VCaP (cell line): Measurements from ENCODE around the gene CCDC14.

Experiments used
- H3K27ac ChIP-seq: fragments of 450-650 bp; 2 replicates; pipeline ENCODE4 v1.5.1; 2017
- TF ChIP-seq, protein P1 (sequence below): fragments of 450-650 bp; conservative IDR thresholded peaks from 2 replicates; pipeline ENCODE4 v1.5.1; 2017; ENCODE audit warnings: mild to moderate bottlenecking, moderate library complexity

Gene CCDC14

DNA sequence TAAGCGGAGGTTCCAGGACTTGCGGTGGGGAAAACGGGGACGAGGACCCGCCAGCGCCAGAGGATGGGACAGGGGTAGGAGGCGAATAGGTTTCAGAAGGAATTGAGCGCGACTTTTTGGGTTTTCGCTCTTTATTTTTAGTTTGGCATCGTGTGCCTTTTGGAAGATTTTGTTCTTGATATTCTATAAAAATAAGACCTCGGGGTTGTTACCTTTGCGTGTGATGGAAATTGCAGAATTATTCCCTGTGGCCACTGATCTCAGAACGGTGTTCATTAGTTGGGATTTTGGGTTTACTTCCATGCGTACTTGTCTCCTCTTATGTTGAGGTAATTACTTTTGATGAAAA is 453 bp upstream of the CCDC14 start:
- peak overlapping the region; percentile 85 for H3K27ac ChIP-seq
- TF ChIP-seq, protein P1, sequence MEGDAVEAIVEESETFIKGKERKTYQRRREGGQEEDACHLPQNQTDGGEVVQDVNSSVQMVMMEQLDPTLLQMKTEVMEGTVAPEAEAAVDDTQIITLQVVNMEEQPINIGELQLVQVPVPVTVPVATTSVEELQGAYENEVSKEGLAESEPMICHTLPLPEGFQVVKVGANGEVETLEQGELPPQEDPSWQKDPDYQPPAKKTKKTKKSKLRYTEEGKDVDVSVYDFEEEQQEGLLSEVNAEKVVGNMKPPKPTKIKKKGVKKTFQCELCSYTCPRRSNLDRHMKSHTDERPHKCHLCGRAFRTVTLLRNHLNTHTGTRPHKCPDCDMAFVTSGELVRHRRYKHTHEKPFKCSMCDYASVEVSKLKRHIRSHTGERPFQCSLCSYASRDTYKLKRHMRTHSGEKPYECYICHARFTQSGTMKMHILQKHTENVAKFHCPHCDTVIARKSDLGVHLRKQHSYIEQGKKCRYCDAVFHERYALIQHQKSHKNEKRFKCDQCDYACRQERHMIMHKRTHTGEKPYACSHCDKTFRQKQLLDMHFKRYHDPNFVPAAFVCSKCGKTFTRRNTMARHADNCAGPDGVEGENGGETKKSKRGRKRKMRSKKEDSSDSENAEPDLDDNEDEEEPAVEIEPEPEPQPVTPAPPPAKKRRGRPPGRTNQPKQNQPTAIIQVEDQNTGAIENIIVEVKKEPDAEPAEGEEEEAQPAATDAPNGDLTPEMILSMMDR, result no peak

DNA sequence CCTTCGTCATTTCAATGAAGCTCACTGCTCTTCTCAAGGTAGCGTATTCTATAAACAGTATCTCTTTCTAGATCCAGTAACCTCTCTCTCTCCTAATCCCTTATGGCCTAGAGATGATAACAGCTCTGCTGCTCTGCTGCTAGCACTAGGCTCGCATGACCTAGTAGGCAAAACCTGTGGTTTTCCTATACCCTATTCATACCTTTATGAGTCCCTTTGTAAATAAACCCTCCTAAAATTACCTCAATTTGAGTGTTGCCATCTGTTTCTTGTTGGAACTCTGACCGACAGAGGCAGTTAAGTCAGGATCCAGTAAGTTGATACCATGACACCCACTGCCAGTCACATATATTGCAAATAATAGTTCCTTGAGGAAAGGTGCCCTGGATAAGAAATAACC is 7.3 kb downstream of the CCDC14 start:
- H3K27ac ChIP-seq, result peak overlapping the region; percentile 38
- TF ChIP-seq, protein P1, result no peak

DNA sequence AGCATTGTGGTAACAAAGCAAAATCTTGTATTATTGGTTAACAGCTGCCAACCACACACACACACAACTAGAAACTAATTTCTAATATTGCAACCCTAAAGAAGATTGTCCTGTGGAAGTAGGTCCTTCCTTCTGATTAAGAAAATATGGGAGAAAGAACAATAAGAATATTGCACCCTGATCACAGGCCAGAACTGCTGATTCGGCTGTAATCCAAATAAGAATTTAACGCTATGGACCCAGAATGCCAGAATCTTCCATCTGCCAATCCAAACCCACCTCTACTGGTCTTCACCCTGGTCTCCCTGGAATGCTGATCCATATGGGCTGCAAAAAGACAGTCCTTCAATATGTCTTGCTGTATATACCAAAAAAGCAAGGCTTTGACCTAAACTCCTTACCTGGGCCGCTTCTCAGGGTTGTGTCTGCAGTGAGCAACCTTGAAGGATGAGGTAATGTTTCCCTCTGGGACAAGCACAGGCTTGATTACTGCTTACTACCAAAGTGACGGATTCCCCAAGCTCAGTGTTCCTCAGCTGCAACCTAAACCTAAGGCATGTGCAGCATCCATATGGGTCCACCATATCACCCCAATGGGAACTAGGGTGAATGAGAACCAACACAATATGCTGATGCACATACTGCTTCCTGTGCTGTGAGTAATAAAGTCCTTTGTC is 8.0 kb downstream of the CCDC14 start:
- TF ChIP-seq, protein P1, result no peak

GRCh38 chr3:123951522-123952447 is 9.2 kb downstream of the CCDC14 start:
- H3K27ac ChIP-seq, result peak overlapping the region; percentile 48
- TF ChIP-seq, protein P1, result no peak

More for the DNA sequence above, 8.0 kb downstream of the CCDC14 start:
- H3K27ac ChIP-seq, result peak overlapping the region; percentile 48

GRCh38 chr3:123949641-123950040 is 11.4 kb downstream of the CCDC14 start:
- TF ChIP-seq, protein P1, result no peak
- H3K27ac ChIP-seq, result no peak overlapping the region

DNA sequence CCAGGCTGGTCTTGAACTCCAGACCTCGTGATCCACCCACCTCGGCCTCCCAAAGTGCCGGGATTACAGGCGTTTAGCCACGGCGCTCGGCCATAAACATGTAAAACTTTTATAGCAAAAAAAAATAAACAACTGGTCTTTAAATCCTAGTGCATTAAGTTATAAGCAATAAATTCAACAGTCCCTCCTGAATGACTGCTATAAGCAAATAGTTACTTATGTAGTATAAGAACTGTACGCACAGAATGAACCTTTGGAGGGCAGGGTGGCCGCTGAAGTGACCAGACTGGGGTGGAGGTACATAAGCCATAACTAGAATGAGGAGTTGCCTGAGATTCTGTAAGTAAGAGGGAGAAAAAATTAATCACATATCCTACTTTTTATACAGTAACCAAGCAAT is 12.6 kb downstream of the CCDC14 start:
- peak overlapping the region; percentile 82; the same call in 1 of the 2 replicates for H3K27ac ChIP-seq
- TF ChIP-seq, protein P1, result no peak

DNA sequence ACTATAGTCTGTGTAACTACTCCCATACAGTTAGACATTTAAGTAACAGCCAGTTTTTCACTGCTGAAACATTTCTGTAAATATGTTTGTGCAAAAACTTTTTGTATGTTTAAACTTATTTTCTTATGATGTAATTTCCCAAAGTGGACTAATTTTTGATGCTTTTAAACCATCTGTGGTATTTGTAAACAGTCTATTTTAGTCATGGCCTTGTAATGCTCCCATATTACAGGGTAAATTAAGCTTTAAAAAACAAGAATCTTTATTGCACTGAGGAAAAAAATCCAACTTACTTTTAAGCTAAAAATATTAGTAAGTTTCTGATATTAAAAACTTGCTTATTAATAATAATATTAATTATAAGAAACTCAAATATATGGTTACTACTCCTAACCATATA is 13.5 kb downstream of the CCDC14 start:
- TF ChIP-seq, protein P1, result no peak
- peak overlapping the region; percentile 82 for H3K27ac ChIP-seq
